Activated CD8-positive, alpha-beta memory T cell treated with anti-CD3 and anti-CD28 coated beads, Interleukin-2, amount 50 U/mL, for 24 hours (primary cell): ENCODE measurements around the gene NCSTN.
"Not testable (repeated sequence)": the region's sequence is repeated elsewhere in the genome, so short reads cannot be mapped to it uniquely, and the experiment has no call there.

ENCODE experiments used
- DNase-seq: peaks from one replicate; pipeline ENCODE4 v3.0.0-alpha.2; 2020; ENCODE audit errors: extremely low read depth

NCSTN gene

DNA sequence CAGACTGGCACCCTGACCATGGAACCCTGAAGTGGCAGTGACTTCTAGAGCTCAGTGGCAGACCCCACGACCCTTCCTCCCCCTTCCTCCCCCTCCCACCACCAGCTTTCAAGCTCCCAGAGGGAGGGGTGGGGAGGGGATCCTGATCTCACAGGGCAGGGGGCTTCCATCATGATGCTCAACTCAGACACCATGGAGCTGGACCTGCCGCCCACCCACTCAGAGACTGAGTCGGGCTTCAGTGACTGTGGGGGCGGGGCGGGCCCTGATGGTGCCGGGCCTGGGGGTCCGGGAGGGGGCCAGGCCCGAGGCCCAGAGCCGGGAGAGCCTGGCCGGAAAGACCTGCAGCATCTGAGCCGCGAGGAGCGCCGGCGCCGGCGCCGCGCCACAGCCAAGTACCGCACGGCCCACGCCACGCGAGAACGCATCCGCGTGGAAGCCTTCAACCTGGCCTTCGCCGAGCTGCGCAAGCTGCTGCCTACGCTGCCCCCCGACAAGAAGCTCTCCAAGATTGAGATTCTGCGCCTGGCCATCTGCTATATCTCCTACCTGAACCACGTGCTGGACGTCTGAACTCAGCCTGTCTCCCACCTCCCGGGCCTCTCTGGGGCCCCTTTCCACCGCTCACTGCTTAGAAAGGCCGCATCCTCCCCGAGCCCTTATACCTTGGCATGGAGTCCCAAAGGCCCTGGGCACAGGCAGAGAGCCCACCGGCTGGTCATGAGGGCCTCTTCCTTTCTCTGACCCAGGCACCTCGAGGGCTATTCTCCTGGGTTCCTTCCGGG lies 27.6 kb downstream of the NCSTN start:
- no peak for DNase-seq

DNA sequence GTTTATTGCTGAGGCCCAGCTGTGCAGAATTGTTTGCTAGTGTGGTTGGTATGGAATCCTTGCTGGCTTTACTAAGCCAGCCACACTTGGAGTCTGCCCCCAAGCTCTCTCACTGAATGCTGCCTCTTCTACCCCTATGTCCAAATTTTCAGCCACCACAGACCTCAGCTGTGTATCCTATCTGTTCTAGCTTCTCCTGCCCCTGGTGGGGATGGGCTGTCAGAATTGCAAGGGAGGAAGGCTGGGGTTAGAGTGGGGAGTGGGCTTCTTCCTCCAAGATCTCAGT lies 28.1 kb downstream of the NCSTN start:
- no peak for DNase-seq

DNA sequence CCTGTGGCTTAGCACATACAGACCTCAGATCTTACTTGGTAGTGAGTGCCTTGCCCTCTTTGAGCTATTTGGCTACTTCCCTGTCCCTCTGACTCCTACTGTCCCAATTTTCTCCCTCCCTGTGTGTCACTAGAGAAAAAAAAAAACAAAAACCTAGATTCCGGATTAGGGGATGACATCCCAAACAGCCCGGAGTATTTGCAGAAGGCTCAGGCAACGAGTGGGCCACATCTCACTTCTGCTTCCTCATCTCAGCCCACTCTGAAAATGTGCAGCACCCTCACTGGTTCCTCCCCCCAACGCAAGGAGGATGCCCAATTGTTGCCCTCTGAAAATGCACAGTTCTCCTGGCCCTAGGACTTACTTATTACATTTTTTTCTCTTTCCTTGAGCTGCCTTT lies 28.6 kb downstream of the NCSTN start:
- no peak for DNase-seq

DNA sequence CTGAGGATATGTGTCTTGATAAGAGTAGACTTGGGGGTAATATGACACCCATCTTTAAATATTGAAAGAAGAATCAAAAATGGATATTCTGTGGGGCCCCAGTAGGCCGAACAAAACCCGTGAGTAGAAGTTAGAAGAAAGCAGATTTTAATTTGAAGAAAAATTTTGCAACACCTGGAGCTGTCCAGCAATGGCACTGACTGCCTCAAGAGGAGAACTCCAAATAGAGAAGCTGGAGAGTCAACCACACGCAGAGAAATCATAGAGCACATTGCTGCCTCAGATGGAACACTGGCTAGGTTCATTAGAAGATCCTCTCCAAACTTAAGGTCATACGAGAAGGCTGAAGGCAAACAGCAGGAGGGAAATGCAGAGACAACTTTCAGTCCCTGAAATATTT lies 30.5 kb downstream of the NCSTN start:
- DNase-seq, result no peak

DNA sequence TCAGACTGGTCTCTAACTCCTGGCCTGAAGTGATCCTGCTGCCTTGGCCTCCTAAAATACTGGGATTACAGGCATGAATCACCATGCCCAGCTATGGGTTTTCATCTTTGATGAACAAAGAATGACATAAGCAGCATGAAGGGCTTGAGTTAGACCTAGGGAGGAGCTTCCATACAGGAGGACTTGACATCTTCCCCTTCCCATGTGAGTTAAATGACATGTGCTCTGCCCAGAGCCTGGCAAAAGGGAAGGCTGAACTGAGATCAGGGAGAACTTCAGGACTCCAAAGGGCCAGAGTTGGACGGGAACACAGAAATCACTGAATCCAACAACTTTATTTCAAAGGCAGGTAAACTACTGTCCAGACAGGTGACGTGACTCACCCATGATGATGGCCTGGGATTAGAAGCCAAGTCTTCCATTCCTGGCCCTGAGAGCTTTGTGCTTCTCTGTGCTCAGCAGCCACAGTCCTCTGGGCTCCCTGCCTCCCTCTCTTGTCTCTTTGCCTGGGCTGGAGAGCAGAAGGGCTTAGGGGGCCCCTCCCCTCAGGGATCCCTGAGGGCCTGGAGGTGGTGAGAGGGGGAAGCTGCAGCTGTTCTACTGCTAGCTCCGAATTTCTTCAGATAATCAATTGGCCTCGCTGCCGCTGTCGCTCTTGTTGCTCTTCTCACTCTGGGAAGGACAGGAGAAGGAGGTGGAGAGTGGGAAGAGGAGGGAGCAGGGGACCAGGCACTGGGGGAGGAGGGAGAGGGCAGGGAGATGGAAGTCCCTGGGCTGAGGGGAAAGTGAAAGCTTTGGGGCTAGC lies 31.3 kb downstream of the NCSTN start:
- no peak for DNase-seq

DNA sequence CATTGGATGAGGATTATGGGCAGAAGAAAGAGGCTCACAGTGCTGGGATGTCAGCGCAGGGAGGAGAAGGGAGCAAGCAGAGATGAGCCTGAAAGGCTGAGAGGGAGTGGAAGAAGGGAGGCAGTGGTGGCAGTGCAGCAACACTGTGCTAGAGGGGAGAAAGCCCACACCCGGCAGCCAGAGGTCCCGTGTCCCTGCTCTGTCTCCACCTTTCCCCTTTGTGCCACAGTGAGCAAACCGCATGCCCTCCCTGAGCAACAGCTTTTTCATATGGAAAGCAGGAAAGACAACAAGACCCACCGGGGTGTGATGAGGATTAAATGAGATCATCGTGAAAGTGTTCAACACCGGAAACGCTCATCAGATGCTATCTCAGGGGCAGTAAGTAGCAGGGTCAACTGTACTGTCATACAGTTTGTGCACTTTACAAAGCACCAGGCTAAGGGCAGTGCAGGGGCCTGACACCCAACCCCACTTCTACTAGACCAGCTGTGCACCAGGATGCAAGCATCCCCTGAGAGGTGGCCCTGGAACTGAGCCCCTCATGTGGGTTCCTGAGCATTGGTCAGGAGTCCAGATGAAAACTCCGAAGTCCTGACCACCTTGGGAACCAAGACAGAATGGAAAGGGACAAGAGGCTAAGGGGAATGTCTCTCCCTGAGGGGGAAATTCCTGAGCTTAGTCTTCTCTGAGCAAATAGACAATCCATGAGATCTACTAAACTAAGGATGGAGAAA lies 32.8 kb downstream of the NCSTN start:
- no peak for DNase-seq

DNA sequence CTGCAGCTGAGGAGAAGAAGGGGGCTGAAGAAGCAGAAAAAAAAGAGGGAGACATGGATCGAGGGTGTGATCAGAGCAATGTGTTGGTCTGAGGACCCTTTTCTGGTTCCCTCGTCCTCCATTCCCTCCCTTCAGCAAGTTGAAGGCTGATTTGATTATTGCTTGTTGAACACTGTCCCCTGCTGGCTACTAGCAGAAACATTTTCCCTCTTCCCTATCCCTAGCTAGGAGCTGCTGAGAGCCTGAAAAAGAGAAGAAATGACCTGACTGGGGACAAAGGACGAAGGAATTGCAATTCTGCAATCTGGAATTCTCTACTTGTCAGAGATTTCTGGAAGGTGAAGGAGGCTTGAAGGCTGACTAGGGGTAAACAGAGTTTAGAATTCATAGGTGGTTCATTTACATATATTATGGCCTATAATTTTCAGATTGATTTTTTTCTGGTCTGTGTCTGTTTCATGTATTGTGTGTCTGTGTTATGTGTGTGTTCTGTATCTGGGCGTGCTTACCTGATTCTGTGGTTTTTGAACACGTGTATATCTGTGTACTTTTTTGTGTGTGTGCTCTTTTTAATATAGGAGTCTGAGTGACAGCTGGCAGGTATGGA lies 33.4 kb downstream of the NCSTN start:
- DNase-seq, result no peak

DNA sequence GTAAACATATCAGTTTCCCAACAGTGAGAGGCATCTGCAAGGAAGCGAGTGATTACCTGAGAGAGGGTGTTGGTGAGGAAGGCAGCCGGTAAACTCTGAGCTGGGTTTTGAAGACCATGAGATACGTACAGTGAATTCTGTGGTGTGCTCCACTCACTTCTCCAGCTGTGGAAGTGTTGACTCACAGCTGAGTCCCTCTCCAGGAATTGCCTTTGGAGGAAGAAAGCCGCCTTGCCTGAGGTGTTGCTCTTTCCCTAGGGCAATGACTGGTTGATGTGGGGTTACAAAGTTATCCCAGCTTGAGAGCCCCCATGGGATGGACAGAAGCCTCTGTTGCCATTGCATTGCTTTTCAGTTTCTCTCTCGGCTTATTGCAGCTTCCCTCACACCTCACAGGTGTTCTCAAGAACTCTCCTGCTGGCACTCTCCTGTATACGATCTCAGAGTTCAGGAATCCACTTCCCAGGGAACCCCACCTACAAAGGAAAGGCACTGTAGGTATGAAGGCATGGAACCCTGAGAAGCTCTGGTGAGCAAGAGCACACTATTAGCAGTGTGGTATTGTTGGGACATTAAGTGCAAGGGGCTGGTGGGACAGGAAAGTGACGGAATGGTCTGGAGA lies 34.5 kb downstream of the NCSTN start:
- DNase-seq, result no peak

DNA sequence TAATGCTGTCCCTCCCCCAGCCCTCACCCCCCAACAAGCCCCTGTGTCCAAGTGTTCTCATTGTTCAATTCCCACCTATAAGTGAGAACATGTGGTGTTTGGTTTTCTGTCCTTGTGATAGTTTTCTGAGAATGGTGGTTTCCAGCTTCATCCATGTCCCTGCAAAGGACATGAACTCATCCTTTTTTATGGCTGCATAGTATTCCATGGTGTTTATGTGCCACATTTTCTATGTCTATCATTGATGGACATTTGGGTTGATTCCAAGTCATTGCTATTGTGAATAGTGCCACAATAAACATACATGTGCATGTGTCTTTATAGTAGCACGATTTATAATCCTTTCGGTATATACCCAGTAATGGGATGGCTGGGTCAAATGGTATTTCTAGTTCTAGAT lies 41.6 kb downstream of the NCSTN start:
- DNase-seq, result not testable (repeated sequence)

DNA sequence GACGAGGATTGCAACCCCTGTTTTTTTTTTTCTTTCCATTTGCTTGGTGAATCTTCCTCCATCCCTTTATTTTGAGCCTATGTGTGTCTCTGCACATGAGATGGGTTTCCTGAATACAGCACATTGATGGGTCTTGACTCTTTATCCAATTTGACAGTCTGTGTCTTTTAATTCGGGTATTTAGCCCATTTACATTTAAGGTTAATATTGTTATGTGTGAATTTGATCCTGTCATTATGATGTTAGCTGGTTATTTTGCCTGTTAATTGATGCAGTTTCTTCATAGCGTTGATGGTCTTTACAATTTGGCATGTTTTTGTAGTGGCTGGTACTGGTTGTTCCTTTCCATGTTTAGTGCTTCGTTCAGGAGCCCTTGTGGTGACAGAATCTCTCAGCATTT lies 45.2 kb downstream of the NCSTN start:
- not testable (repeated sequence) for DNase-seq

DNA sequence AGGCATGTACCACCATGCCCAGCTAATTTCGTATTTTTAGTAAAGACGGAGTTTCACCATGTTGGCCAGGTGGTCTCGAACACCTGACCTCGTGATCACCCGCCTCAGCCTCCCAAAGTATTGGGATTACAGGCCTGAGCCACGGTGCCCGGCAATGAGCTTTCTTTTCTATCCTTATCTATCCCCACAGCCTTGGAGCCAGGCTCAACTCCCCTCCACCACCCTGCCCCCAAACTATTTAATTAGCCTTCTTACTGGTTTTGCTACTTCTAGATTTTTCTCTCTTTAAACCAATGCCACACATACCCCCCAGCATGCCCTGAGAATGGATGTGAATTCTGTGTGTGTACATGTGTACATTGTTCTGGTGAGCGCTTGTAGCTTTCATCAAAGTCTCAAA lies 51.5 kb downstream of the NCSTN start:
- DNase-seq, result no peak

DNA sequence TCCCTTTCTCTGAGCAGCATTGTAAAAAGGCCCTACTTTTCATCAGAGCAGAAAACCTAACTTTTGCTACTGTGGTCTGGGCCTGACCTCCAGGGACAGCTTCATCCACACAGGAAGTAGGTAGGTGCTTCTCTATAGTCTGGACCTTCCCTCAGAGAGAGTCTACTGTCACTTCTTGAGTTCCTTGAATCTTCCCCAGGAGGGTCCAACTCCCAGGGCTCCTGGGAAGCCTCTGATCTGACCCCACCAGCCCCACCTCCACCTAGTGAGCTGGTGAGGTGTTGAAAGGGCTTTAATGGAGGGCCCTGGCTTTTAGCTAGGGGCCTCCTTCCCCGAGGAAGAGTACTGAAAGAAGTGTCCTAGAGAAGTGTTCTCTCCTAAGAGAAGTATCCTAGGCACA lies 54.5 kb downstream of the NCSTN start:
- no peak for DNase-seq

DNA sequence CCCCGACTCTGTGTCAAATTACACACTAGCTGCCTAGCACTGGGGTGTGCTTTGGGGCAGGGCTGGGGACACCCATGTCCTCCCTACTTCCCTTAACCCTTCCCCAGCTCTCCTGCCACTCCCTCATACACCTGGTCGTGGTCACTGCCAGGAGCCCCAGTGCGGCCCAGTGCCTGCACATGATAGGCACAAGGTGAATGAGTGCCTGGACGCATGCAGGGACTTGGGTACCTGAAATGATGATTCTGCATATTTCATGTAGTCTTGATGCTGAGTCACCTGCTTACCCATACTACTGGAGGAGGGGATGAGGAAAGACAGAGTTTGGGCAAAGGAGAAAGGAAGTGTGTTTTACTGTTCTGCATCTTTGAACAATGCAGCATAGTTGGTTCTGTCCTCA lies 55.6 kb downstream of the NCSTN start:
- no peak for DNase-seq

DNA sequence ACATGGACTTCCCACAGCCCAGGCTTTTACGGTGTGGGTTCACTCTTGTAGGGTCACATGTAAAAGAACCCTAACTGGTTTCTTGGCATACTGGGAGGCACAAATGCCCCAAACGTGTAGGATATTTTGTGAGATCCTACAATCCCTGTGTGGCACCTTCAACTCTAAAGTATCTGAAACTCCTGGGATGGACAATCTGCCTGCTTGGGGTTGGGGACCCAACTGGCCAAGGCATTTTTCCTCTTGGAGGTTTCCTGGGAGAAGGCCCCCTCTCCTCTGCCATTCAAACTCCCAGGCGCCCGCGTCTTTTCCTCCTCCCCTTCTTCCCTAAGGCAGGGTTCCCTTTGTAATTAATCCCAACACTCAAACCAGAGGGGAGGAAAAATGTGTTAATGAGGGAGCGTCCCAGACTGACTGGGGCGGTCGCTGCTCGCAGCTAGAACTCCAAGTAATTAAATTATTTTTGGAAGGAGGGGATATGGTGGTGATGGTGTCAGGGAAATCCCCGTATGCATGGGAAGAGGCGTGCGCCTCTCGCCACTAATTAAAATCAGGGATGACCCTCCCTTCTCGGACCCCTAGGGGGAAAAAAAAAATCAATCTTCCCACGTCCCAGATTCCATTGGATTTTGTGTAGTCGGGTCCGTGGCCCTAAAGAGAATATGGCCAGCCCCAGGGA lies 56.5 kb downstream of the NCSTN start:
- no peak for DNase-seq

DNA sequence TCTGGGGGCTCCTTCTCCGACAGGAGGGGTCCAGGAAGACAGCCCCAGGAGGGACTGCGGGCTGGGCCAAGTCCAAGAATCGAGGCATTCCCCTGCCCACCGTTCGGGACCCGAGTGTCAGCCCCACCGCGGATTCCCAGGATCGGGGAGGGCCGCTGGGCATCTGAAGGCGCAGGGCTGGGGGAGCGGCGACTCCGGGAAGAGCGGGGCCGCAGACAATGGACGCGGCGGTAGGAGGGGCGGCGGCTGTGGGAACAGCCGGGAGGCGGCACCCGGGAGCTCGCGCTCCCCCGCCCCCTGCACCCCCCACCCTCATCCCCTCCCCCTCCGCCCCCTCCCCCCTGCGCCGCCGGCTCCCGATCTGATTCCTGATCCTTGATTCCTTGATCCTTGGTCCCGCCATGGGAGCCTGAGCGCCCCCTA lies 57.1 kb downstream of the NCSTN start, which contains the start of gene VANGL2:
VANGL2 (plus strand) TSS at position 342 of the 423 bp plus-strand sequence. CDS start 15,274 bp downstream, outside the sequence.
- DNase-seq, result no peak

DNA sequence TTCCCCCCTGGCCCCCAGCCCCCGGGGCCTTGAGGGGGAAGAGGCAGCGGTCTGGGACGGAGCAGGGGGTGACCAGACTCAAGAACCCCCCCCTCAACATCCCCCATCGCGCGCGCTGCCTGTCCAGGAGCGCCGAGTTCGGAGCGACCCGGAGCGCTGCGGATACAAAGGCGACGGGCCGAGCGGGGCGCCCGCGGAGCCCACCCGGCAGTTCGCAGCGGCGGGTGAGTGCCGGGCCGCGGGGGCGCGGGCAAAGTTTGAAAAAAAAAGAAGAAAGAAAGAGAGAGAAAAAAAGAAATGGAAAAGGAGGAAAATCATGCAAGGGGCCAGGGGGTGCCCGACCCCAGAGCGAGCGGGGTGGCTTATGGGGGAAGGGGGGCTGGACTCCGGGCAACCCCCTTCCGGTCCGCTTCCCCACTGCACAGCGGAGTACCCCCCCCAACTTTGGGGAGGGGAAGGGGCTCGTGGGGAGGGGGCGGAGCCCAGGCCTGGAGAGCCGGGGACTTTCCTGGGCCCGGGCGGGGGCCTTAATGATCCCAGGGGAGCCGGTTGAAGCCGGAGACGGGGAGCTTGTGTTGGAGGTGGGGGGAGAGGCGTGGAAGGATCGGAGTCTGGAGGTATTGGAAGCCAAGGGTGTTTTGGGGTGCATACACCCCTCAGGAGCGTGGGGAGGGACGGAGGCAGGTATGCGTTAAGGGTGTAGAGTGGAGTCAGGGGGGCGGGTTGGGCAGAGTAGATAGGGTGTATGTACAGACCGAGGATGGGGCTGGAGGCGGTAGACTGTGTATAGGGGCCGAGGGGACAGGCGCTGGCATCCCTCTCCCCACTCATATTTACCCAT lies 57.7 kb downstream of the NCSTN start:
- DNase-seq, result no peak

DNA sequence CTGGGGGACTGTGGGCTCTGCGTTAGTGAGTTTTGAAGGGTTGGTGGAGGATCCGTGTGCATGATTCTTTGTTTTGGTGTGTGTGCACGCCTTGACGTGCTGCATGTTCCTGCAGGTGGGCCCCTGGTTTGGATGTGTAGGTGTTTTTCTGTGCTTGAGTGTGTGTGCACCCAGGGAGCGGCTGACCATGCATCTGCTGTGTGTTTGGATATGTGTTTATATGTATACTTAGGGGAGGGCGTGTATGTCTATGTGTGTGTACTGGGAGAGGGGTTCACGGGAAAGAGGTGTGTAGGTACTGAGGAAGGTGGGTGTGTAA lies 58.3 kb downstream of the NCSTN start:
- DNase-seq, result no peak

DNA sequence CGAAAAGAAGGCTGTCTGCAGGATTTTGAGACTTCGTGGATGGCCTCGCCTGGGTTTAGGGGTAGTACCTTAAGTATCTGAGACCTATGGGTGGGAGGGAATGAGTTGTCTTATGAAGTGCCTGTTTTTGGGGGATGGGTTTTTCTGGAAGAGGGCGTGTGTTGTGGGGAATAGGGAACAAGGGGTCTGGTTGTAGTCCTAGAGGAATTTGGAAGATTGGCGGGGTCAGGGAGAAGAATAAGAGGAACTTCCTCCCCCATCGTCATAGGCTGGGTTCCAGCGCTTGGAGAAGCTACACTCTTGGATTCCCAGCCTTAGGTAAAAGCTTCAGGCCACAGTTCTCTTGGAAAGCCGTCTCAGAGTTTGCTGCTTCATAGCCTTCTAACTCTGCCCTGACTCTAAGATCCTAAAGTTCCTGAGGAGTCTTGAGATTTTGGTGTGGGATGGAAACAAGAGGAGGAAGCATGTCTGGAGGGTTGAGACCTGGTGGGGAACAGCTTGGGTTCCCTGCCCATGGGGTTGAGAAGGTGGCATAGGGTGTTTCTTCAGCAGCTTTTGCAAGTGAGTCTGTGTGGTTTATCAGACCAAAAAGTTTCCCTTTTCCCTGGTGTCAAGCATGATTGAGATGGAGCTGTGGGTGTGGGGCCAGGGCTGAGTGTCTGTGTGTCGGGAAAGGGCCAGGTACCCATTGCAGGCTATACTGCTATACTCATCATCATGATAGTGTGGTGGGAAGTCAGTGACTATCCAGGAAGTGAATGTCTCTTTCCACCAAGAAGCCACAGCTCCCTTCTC lies 59.0 kb downstream of the NCSTN start:
- DNase-seq, result no peak

DNA sequence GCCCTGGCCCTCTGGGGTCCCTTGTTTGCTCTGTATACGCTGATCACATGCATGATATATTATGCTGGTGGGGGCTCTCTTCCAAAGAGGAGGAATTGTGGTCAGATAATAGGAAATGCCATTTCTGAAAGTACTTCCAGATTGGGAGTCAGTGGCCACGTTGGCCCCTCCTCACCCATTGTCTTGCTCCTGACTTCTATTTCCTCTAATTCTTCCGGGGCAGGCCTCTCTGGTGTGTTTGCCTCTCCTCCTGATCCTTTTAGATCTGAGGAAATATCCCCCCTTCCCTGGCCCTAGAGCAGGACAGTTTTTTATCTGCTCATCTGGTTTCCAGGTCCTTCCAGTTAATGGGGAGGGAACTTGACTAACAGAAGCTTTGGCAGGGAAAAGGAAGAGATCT lies 60.1 kb downstream of the NCSTN start:
- DNase-seq, result no peak

DNA sequence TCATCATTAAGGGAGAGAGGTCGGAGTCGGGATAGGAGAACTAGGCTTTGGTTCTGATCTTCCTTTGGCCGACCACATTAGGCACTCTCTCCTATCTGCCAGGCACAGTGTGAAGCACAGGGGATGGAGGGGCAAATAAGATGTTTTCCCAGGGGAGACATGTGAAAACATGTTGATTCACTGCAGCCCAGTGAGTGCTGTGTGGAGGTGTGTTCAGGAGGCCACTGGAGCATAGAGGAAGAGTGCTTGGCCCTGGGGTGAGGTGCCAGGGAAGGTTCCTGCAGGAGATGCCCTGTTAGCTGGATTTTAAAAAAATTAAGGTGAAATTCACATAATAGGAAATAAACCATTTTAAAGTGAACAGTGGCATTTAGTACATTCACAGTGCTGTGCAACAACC lies 60.9 kb downstream of the NCSTN start:
- no peak for DNase-seq
